Activated naive CD4-positive, alpha-beta T cell treated with anti-CD3 and anti-CD28 coated beads for 36 hours (primary cell): Measurements from ENCODE around the gene TDP2. TPM values are rescaled to one million over a fixed set of nuclear protein-coding genes. Genes with fewer than 3 reads are reported as not detected.
"Not testable (repeated sequence)": the region's sequence is repeated elsewhere in the genome, so short reads cannot be mapped to it uniquely, and the experiment has no call there.

Experiments
- CTCF ChIA-PET: fragments of 350-600 bp; sonication (Branson Sonifier 250); formaldehyde crosslinking; loops from one replicate; lab custom pipeline; 2021; ENCODE audit warnings: antibody characterized with exemption; lab: Charles Lee
- DNase-seq: peaks from one replicate; pipeline ENCODE4 v3.0.0-alpha.2; 2020
- H3K27ac Mint-ChIP-seq: one replicate; pipeline ENCODE4 v1.8.0; 2021; ENCODE audit warnings: mild to moderate bottlenecking, mixed read lengths
- H3K27me3 Mint-ChIP-seq: one replicate; pipeline ENCODE4 v1.8.0; 2021; ENCODE audit warnings: low read depth, mixed read lengths
- H3K36me3 Mint-ChIP-seq: one replicate; pipeline ENCODE4 v1.8.0; 2021; ENCODE audit warnings: low read depth, mixed read lengths
- H3K4me1 Mint-ChIP-seq: one replicate; pipeline ENCODE4 v1.8.0; 2021; ENCODE audit warnings: low read depth, mixed read lengths
- H3K4me3 Mint-ChIP-seq: one replicate; pipeline ENCODE4 v1.8.0; 2021; ENCODE audit warnings: mild to moderate bottlenecking, moderate library complexity, mixed read lengths
- H3K9me3 Mint-ChIP-seq: one replicate; pipeline ENCODE4 v1.8.0; 2021; ENCODE audit warnings: mixed read lengths
- intact Hi-C: fragments of 100-400 bp; cut with micrococcal nuclease; formaldehyde crosslinking; loops from one replicate; pipeline ENCODE4 v1.15.1; 2023
- total RNA-seq, 2 experiments: library from RNA; stranded (reverse); gene quantifications; one replicate each; pipeline ENCODE4 v1.2.3, GENCODE V29; 2021

The TDP2 gene, protein sequence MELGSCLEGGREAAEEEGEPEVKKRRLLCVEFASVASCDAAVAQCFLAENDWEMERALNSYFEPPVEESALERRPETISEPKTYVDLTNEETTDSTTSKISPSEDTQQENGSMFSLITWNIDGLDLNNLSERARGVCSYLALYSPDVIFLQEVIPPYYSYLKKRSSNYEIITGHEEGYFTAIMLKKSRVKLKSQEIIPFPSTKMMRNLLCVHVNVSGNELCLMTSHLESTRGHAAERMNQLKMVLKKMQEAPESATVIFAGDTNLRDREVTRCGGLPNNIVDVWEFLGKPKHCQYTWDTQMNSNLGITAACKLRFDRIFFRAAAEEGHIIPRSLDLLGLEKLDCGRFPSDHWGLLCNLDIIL
- 10 to 100 TPM; 41.5 to 44.2 TPM for total RNA-seq

GRCh38 chr6:24666641-24667377, at the start of gene TDP2, which contains the start of gene ACOT13:
Gene TDP2, minus strand, starts transcription at chr6:24666899. Its CDS starts 37 bp downstream, at chr6:24666862.
Gene ACOT13, plus strand, starts transcription at chr6:24667077. Its CDS starts 187 bp downstream, at chr6:24667264.
- CTCF ChIA-PET: interaction anchor here (0.6 to 1.3 kb wide), 6 partner anchors 20 to 172 kb away, joined by 3 to 5 read pairs (median 4); partner anchors contain the start of gene ALDH5A1
- peaks cover 40% of the 10 kb centered on the region for H3K36me3 Mint-ChIP-seq

DNA sequence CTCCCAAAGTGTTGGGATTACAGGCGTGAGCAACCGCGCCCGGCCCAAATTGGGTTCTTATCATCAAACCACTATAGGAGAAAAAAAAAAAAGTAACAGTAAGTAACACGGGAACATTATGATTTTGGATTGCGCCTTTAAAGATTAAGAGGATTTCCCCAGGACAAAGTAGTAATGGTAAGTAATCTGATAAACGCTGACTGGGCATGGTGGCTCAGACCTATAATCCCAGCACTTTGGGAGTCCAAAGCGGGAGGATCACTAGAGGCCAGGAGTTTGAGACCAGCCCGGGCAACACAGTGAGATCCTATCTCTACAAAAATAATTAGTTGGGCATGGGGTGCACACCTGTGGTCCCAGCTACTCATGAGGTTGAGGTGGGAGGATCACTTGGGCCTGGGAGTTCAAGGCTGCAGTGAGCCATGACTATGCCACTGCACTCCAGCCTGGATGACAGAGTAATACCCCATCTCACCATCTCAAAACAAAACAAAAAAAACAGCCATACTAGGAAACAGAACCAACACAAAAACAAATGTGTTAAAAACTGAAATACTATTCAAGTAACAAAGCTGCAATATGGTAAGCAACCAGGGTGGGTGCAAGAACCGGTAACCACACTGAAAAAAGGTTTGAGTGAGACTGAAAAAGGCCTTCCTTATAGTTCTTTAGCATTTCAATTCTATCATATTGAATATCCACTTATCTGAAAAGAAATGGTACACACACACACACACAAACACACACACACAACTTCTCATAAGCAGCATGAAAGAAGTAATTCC, 44.0 kb upstream of the TDP2 start:
- no peak for DNase-seq
- Mint-ChIP-seq H3K27ac (peak overlapping the region; percentile 72), H3K36me3 (peaks cover 65% of the 10 kb centered on the region), H3K4me1 (peaks cover 57% of the 10 kb centered on the region), H3K9me3 (no peaks in the 10 kb centered on the region), H3K4me3 (no peak overlapping the region), H3K27me3 (no peaks in the 10 kb centered on the region)
- CTCF ChIA-PET: interaction anchor here (1.3 kb wide), 1 partner anchor 56 kb away, joined by 5 read pairs; no protein-coding TSS in a partner anchor
- intact Hi-C loops: no loop called here

More at GRCh38 chr6:24666641-24667377, at the start of gene TDP2, which contains the start of gene ACOT13:
- no peaks in the 10 kb centered on the region for H3K27me3 Mint-ChIP-seq
- peaks cover 35% of the 10 kb centered on the region for H3K4me1 Mint-ChIP-seq
- H3K27ac Mint-ChIP-seq: peak within 1 kb of the TSS; percentile 95
- peak; percentile 97 for DNase-seq
- H3K9me3 Mint-ChIP-seq: peaks cover 13% of the 10 kb centered on the region
- intact Hi-C loops: loop anchor here (1.0 to 5.0 kb wide), 7 partner anchors 21 to 265 kb away; partner anchors contain the start of genes KIAA0319 and MRS2
- H3K4me3 Mint-ChIP-seq: peak within 1 kb of the TSS; percentile 90

- intact Hi-C loops: no loop called here
- Mint-ChIP-seq H3K4me3 (no peak overlapping the region), H3K27ac (peak overlapping the region; percentile 58), H3K9me3 (no peaks in the 10 kb centered on the region), H3K36me3 (peaks cover 64% of the 10 kb centered on the region), H3K27me3 (no peaks in the 10 kb centered on the region), H3K4me1 (peaks cover 53% of the 10 kb centered on the region)
- no peak for DNase-seq
- CTCF ChIA-PET: interaction anchor here (0.6 to 1.3 kb wide), 3 partner anchors 58 to 436 kb away, joined by 4 to 5 read pairs (median 4); no protein-coding TSS in a partner anchor
Observed at GRCh38 chr6:24709014-24709711, 42.5 kb upstream of the TDP2 start.

DNA sequence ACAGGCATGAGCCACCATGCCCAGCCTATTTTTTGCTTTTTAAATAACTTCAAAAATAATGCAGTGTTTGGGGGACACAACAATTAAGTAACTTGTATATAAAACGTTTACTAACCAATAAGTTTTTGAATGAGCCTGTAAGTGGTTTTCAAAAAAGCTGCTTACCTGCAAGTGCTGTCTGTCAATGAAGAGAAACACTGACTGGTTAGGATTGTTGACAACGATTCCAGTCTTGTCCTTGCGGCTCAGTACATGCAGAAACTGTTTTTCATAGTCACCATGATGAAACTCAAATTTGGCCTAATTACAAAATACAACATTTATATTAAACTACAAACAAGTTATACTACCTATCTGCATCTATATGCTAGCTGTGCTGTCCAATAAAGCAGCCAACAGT, 41.9 kb upstream of the TDP2 start:
- Mint-ChIP-seq H3K9me3 (no peaks in the 10 kb centered on the region), H3K27ac (peak overlapping the region; percentile 58), H3K27me3 (no peaks in the 10 kb centered on the region), H3K4me3 (no peak overlapping the region), H3K36me3 (peaks cover 65% of the 10 kb centered on the region), H3K4me1 (peaks cover 50% of the 10 kb centered on the region)
- no peak for DNase-seq
- intact Hi-C loops: no loop called here
- CTCF ChIA-PET: interaction anchor here (0.6 to 1.0 kb wide), 2 partner anchors 32 to 309 kb away, joined by 3 to 4 read pairs; no protein-coding TSS in a partner anchor

DNA sequence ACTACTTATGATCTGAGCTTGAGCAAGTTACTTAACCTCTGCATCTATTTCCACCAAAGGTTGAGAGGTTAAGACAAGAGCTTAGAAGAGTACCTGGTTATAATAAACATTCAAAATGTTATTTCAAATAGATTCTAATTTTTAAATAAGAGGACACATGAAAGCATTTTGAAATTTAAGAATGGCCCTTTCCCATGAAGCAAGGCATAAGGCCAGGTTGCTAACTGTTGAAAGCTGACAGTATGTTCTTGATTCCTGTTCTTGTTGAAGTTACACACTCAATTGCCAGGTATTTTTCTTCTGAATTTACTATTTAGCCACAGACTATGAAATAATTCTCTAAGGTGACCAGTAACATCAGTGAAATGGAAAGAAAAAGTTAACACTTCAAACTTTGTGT, 37.8 kb upstream of the TDP2 start:
- intact Hi-C loops: no loop called here
- H3K27me3 Mint-ChIP-seq: no peaks in the 10 kb centered on the region
- H3K9me3 Mint-ChIP-seq: no peaks in the 10 kb centered on the region
- no peak overlapping the region for H3K27ac Mint-ChIP-seq
- H3K36me3 Mint-ChIP-seq: peaks cover 47% of the 10 kb centered on the region
- CTCF ChIA-PET: interaction anchor here (0.9 to 2.4 kb wide), 3 partner anchors 10 to 123 kb away, joined by 3 to 14 read pairs (median 4); no protein-coding TSS in a partner anchor
- peaks cover 47% of the 10 kb centered on the region for H3K4me1 Mint-ChIP-seq
- DNase-seq: no peak
- no peak overlapping the region for H3K4me3 Mint-ChIP-seq

DNA sequence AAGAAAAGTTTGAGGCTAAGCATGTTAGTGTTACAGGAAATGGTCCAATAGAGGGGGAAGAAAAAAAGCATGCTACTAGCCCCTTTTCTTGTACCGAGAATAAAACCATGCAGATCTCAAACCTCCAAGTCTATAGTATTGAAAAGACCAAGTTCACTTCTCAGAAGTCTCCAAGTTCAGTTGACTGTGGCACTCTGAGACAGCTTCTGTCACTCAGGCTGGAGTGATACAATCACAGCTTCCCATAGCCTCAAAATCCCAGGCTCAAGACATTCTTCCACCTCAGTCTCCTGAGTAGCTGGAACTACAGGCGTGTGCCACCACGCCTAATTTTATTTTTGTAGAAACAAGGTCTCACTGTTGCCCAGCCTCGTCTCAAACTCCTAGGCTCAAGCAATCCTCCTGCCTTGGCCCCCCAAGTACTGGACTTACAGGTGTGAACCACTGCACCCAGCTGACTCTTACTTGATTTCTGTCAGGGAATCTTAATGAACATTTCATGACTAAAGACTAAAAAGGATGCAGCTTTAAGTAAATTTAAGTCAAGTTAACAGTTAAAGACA, 36.1 kb upstream of the TDP2 start:
- Mint-ChIP-seq H3K36me3 (peaks cover 42% of the 10 kb centered on the region), H3K4me3 (no peak overlapping the region), H3K27me3 (no peaks in the 10 kb centered on the region), H3K27ac (peak overlapping the region; percentile 55), H3K4me1 (peaks cover 52% of the 10 kb centered on the region), H3K9me3 (no peaks in the 10 kb centered on the region)
- CTCF ChIA-PET: interaction anchor here (1.2 to 2.4 kb wide), 6 partner anchors 13 to 123 kb away, joined by 3 to 14 read pairs (median 4); partner anchors contain the start of gene C6orf62
- intact Hi-C loops: no loop called here
- DNase-seq: no peak

DNA sequence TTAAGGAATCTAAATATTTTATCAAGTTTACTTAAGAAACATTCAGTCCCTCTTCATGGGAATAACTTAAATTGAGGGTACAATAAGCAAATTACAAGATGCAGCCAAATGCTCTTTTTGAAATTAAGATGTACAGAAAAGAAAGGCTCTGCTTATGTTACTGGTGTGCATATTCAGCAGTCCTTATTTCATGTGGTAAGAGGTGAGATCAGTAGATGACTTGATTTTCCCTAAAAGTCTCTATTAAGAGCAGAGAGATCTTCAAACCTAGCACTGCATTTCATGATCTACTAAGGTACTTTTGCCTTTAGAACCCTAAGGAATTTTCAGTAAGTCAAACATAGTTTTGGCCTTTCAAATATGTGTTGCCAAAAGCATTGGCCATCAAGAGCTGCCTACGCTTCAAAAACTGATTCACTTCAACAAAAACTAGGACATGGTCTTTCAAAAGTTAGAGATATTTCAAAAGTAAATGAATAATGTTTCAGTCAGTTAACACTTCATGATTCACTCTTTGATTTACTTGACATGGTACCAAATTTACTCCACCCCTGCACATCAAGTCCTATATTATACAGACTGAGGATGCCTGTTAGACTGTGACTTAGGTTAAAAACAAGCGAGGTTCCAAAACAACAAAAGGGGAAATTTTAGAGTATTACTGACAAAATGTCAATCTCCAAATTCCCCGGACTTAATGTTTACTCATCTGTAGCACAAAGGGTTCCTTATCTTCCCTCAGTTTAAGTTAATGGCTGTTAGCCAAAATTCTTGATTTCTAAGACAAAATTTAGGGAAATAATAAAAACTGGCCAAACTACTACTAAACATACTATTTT, 33.0 kb upstream of the TDP2 start:
- no peak overlapping the region for H3K4me3 Mint-ChIP-seq
- peaks cover 45% of the 10 kb centered on the region for H3K4me1 Mint-ChIP-seq
- no peaks in the 10 kb centered on the region for H3K27me3 Mint-ChIP-seq
- intact Hi-C loops: loop anchor here (1.0 to 5.0 kb wide), 6 partner anchors 22 to 373 kb away; partner anchors contain the start of genes ACOT13 and KIAA0319
- peaks cover 20% of the 10 kb centered on the region for H3K36me3 Mint-ChIP-seq
- DNase-seq: no peak
- CTCF ChIA-PET: interaction anchor here (0.7 to 9.3 kb wide), 2 partner anchors 119 to 309 kb away, joined by 4 to 100 read pairs; no protein-coding TSS in a partner anchor
- H3K9me3 Mint-ChIP-seq: no peaks in the 10 kb centered on the region
- peak overlapping the region; percentile 84 for H3K27ac Mint-ChIP-seq

DNA sequence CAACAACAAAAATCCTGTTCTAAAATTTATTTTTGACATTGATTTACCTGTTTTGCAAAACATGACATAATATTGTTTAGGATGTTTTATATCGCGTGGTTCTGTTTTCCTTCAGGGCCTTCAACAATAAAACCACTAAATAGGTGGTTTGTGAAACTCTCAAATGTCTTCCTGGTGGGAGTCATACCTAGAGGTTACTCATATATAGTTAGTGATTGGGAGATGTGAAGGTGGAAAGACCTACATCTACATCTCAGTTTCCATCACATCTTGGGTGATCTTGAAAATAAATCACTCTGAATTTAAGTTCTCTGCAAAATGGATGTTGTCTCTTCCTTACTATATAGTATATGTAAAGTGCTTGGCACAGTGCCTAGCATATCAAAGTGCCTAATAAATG, 29.4 kb upstream of the TDP2 start:
- Mint-ChIP-seq H3K9me3 (no peaks in the 10 kb centered on the region), H3K27me3 (no peaks in the 10 kb centered on the region), H3K27ac (no peak overlapping the region), H3K4me1 (peaks cover 53% of the 10 kb centered on the region), H3K36me3 (peaks cover 7% of the 10 kb centered on the region), H3K4me3 (no peak overlapping the region)
- no peak for DNase-seq
- intact Hi-C loops: loop anchor here (1.0 to 5.0 kb wide), 3 partner anchors 49 to 413 kb away; partner anchors contain the start of gene KIAA0319
- CTCF ChIA-PET: interaction anchor here (9.3 kb wide), 1 partner anchor 115 kb away, joined by 100 read pairs; no protein-coding TSS in a partner anchor

GRCh38 chr6:24695635-24696034, 28.9 kb upstream of the TDP2 start:
- H3K36me3 Mint-ChIP-seq, H3K27me3 Mint-ChIP-seq, H3K9me3 Mint-ChIP-seq, H3K4me3 Mint-ChIP-seq, H3K27ac Mint-ChIP-seq: not testable (repeated sequence)
- CTCF ChIA-PET: interaction anchor here (9.3 kb wide), 1 partner anchor 115 kb away, joined by 100 read pairs; no protein-coding TSS in a partner anchor
- DNase-seq: peak; percentile 58
- intact Hi-C loops: loop anchor here (1.0 to 5.0 kb wide), 9 partner anchors 48 to 412 kb away; partner anchors contain the start of gene KIAA0319
- peaks cover 54% of the 10 kb centered on the region for H3K4me1 Mint-ChIP-seq

DNA sequence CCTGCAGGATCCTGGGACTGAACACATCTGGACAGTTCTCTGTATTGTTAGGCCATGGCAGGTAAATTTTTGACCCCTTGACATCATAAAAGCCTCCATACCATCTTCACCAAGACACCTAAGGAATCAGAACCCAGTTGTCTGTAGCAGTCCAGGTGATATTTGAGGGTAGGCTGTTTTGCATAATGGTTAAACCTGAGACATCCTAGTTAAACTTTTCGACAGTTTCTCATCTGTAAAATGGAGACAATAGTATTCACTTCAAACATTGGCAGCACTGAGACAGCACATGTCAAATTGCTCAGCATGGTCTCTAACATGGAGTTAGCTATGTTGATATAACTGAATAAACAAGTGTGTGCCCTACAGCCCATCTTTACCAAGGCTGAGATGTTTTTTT, 27.5 kb upstream of the TDP2 start:
- CTCF ChIA-PET: interaction anchor here (9.3 kb wide), 1 partner anchor 114 kb away, joined by 100 read pairs; no protein-coding TSS in a partner anchor

More for the DNA sequence above, 27.5 kb upstream of the TDP2 start:
- H3K9me3 Mint-ChIP-seq: no peaks in the 10 kb centered on the region
- H3K27me3 Mint-ChIP-seq: no peaks in the 10 kb centered on the region
- intact Hi-C loops: loop anchor here (2.0 kb wide), 1 partner anchor 325 kb away; no protein-coding TSS in a partner anchor
- peaks cover 3% of the 10 kb centered on the region for H3K36me3 Mint-ChIP-seq
- no peak for DNase-seq
- no peak overlapping the region for H3K4me3 Mint-ChIP-seq
- H3K27ac Mint-ChIP-seq: no peak overlapping the region
- peaks cover 40% of the 10 kb centered on the region for H3K4me1 Mint-ChIP-seq
